ENCODE data around the gene GUCY2C. TPM values are rescaled to one million over a fixed set of nuclear protein-coding genes. Genes with fewer than 3 reads are reported as not detected.

GUCY2C gene
- total and polyA plus RNA-seq, 10 of the 15 experiments (the other 5 are each of a cell fraction or from before 2014, with no cell fraction given), result 0.08 to 0.60 (median 0.17) TPM

- DNase-seq (ENCODE audit: low read depth, low spot score), result no peak
- Histone ChIP-seq H3K79me2 (ENCODE audit: control insufficient read depth, insufficient read depth, low read length) (no peaks in the 10 kb centered on the region), H4K20me1 (ENCODE audit: control insufficient read depth, insufficient read depth) (no peaks in the 10 kb centered on the region), H3K9ac (ENCODE audit: control insufficient read depth, insufficient read depth, low read length) (no peak overlapping the region), H2AFZ (ENCODE audit: control insufficient read depth, low read depth, low read length) (no peak overlapping the region), H3K36me3 (ENCODE audit: control insufficient read depth in 2 of 2, insufficient read depth in 2 of 2, low read length in 1 of 2) (no peaks in the 10 kb centered on the region), H3K4me2 (ENCODE audit: control insufficient read depth, insufficient read depth) (no peak overlapping the region), H3K27ac (ENCODE audit: control insufficient read depth, insufficient read depth) (no peak overlapping the region), H3K27me3 (replicated peaks in 1 of 2; ENCODE audit: control insufficient read depth in 2 of 2, insufficient read depth in 2 of 2, low read length in 1 of 2) (no peaks in the 10 kb centered on the region), H3K9me3 (replicated peaks; ENCODE audit: control insufficient read depth, insufficient read depth, low read length) (no peaks in the 10 kb centered on the region), H3K4me3 (no peak overlapping the region), H3K4me1 (ENCODE audit: control insufficient read depth, insufficient read depth, low read length) (no peaks in the 10 kb centered on the region)
- no peak for TF ChIP-seq ZNF217 (IDR thresholded peaks at IDR 0.05)
- TF ChIP-seq SPI1 (IDR thresholded peaks at IDR 0.05; ENCODE audit: borderline replicate concordance, insufficient read depth, low read depth, low read length), result peak; percentile 45; the same call in 1 of the 2 replicates
- ATAC-seq, result no peak
- ChIA-PET SMC1A (ENCODE audit: uncharacterized antibody, unreplicated experiment) (interaction anchor here (1.0 to 8.8 kb wide), 11 partner anchors 10 to 496 kb away, joined by 3 to 73 read pairs (median 3); no protein-coding TSS in a partner anchor), CTCF (interaction anchor here (0.7 to 6.9 kb wide), 8 partner anchors 14 to 478 kb away, joined by 4 to 44 read pairs (median 6); no protein-coding TSS in a partner anchor), POLR2A (no interaction called here), RAD21 (ENCODE audit: unreplicated experiment) (interaction anchor here (0.6 to 2.9 kb wide), 4 partner anchors 33 to 424 kb away, joined by 3 to 31 read pairs (median 6); no protein-coding TSS in a partner anchor)
- intact Hi-C loops (cut with micrococcal nuclease; ENCODE audit: unreplicated experiment) (loop anchor here (5.0 kb wide), 3 partner anchors 91 to 476 kb away; no protein-coding TSS in a partner anchor), in situ Hi-C loops (cut with MboI) (no loop called here)
- 51% methylated on average over 5 of the region's 5 CpGs for WGBS (ENCODE audit: insufficient coverage, insufficient replicate concordance, low lambda C conversion rate, missing lambda C conversion rate)
- no TSS peak for BruUV-seq (replicated peaks)
- FAIRE-seq, result no peak
These were observed 33.4 kb downstream of the GUCY2C start for GRCh38 chr12:14663002-14663401.

- Histone ChIP-seq H3K27ac (ENCODE audit: control insufficient read depth, insufficient read depth) (no peak overlapping the region), H3K9me3 (replicated peaks; ENCODE audit: control insufficient read depth, insufficient read depth, low read length) (no peaks in the 10 kb centered on the region; the same call in 2 of the 3 replicates), H4K20me1 (ENCODE audit: control insufficient read depth, insufficient read depth) (no peaks in the 10 kb centered on the region), H3K36me3 (ENCODE audit: control insufficient read depth in 2 of 2, insufficient read depth in 2 of 2, low read length in 1 of 2) (no peaks in the 10 kb centered on the region), H3K9ac (ENCODE audit: control insufficient read depth, insufficient read depth, low read length) (no peak overlapping the region), H3K79me2 (ENCODE audit: control insufficient read depth, insufficient read depth, low read length) (no peaks in the 10 kb centered on the region), H3K27me3 (replicated peaks in 1 of 2; ENCODE audit: control insufficient read depth in 2 of 2, insufficient read depth in 2 of 2, low read length in 1 of 2) (no peaks in the 10 kb centered on the region), H2AFZ (ENCODE audit: control insufficient read depth, low read depth, low read length) (no peak overlapping the region), H3K4me1 (ENCODE audit: control insufficient read depth, insufficient read depth, low read length) (no peaks in the 10 kb centered on the region), H3K4me2 (ENCODE audit: control insufficient read depth, insufficient read depth) (no peak overlapping the region), H3K4me3 (no peak overlapping the region)
- 91% methylated on average over 9 of the region's 9 CpGs for WGBS (ENCODE audit: insufficient coverage, insufficient replicate concordance, low lambda C conversion rate, missing lambda C conversion rate)
- POLR2A ChIA-PET, result no interaction called here
- in situ Hi-C loops (cut with MboI), result no loop called here
- ATAC-seq (no peak), FAIRE-seq (no peak), DNase-seq (ENCODE audit: low read depth, low spot score) (no peak)
- CTCF ChIA-PET, result interaction anchor here (1.7 kb wide), 1 partner anchor 31 kb away, joined by 3 read pairs; no protein-coding TSS in a partner anchor
- intact Hi-C loops (cut with micrococcal nuclease; ENCODE audit: unreplicated experiment), result no loop called here
- BruUV-seq (replicated peaks), result no TSS peak
- SMC1A ChIA-PET (ENCODE audit: uncharacterized antibody, unreplicated experiment), result interaction anchor here (0.7 kb wide), 1 partner anchor 27 kb away, joined by 4 read pairs; no protein-coding TSS in a partner anchor
- RAD21 ChIA-PET (ENCODE audit: unreplicated experiment), result no interaction called here
- TF ChIP-seq MTA3 (IDR thresholded peaks at IDR 0.05; ENCODE audit: borderline replicate concordance, low read length), result no peak
These were observed 39.6 kb downstream of the GUCY2C start for GRCh38 chr12:14656846-14657245.

All from GM12878 (cell line).